Stimulated activated naive CD8-positive, alpha-beta T cell treated with anti-CD3 and anti-CD28 coated beads, Interleukin-15, Interleukin-2, amounts not matched to agents 100 U/mL and 50 U/mL, for 24 hours (primary cell): ENCODE measurements around the gene RPIA.

ENCODE experiments used
- ATAC-seq: fragments of 150-1000 bp; cut with Tn5 transposase; one replicate; pipeline ENCODE4 v1.10.0; 2021
- DNase-seq: peaks from one replicate; pipeline ENCODE4 v3.0.0; 2021

The RPIA gene

GRCh38 chr2:88686320-88686719 is 5.2 kb upstream of the RPIA start:
- ATAC-seq (no peak), DNase-seq (no peak)

- ATAC-seq (no peak), DNase-seq (no peak)
Measured at GRCh38 chr2:88687384-88687783, 4.1 kb upstream of the RPIA start.

GRCh38 chr2:88690591-88691338 is 708 bp upstream of the RPIA start:
- DNase-seq (peak; percentile 56), ATAC-seq (no peak)

- DNase-seq (peak; percentile 47), ATAC-seq (no peak)
Measured at GRCh38 chr2:88692187-88692586, 714 bp downstream of the RPIA start.

GRCh38 chr2:88693911-88694414 is 2.5 kb downstream of the RPIA start:
- ATAC-seq: no peak
- DNase-seq: no peak

GRCh38 chr2:88696611-88697010 is 5.1 kb downstream of the RPIA start:
- no peak for DNase-seq
- ATAC-seq: no peak

- no peak for DNase-seq
- ATAC-seq: no peak
Measured at GRCh38 chr2:88697370-88698026, 6.0 kb downstream of the RPIA start.

GRCh38 chr2:88698027-88698413 is 6.5 kb downstream of the RPIA start:
- DNase-seq (no peak), ATAC-seq (no peak)

- no peak for ATAC-seq
Measured at GRCh38 chr2:88698498-88699233, 7.2 kb downstream of the RPIA start.

GRCh38 chr2:88707003-88707402 is 15.5 kb downstream of the RPIA start:
- no peak for DNase-seq
- no peak for ATAC-seq

More at GRCh38 chr2:88698498-88699233, 7.2 kb downstream of the RPIA start:
- no peak for DNase-seq

GRCh38 chr2:88709181-88709631 is 17.7 kb downstream of the RPIA start:
- ATAC-seq: no peak

GRCh38 chr2:88711289-88711688 is 19.8 kb downstream of the RPIA start:
- ATAC-seq (no peak), DNase-seq (no peak)

More at GRCh38 chr2:88709181-88709631, 17.7 kb downstream of the RPIA start:
- DNase-seq: no peak

GRCh38 chr2:88711897-88712296 is 20.4 kb downstream of the RPIA start:
- ATAC-seq: no peak
- no peak for DNase-seq

- DNase-seq: no peak
- no peak for ATAC-seq
Measured at GRCh38 chr2:88713408-88713807, 21.9 kb downstream of the RPIA start.

- no peak for ATAC-seq
- DNase-seq: no peak
Measured at GRCh38 chr2:88714667-88715066, 23.2 kb downstream of the RPIA start.

GRCh38 chr2:88720399-88720798 is 28.9 kb downstream of the RPIA start:
- DNase-seq (no peak), ATAC-seq (no peak)

- ATAC-seq: no peak
- DNase-seq: no peak
Measured at GRCh38 chr2:88721268-88721667, 29.8 kb downstream of the RPIA start.

- DNase-seq: no peak
- ATAC-seq: no peak
Measured at GRCh38 chr2:88724643-88725332, 33.3 kb downstream of the RPIA start.

- ATAC-seq (no peak), DNase-seq (no peak)
Measured at GRCh38 chr2:88729061-88729745, 37.7 kb downstream of the RPIA start.

- ATAC-seq: no peak
- no peak for DNase-seq
Measured at GRCh38 chr2:88733155-88733902, 41.9 kb downstream of the RPIA start.

GRCh38 chr2:88735133-88735532 is 43.7 kb downstream of the RPIA start:
- DNase-seq (no peak), ATAC-seq (no peak)
